HFF-Myc (cell line): Measurements from ENCODE around the gene LARP1B.
"Not testable (repeated sequence)": the region's sequence is repeated elsewhere in the genome, so short reads cannot be mapped to it uniquely, and the experiment has no call there.

Source experiments
- DNase-seq: peaks from one replicate; pipeline ENCODE4 v3.0.0-alpha.2; 2011; ENCODE audit warnings: low read depth; ENCODE audit errors: extremely low read depth
- H3K4me3 ChIP-seq: replicated peaks from 2 replicates; pipeline ENCODE4 v1.5.1; 2011; ENCODE audit warnings: low read depth, mild to moderate bottlenecking, control low read depth, low read length
- TF ChIP-seq, protein P1 (sequence below): IDR thresholded peaks from 2 replicates; pipeline ENCODE4 v1.5.1; 2012; ENCODE audit warnings: mild to moderate bottlenecking, low read depth, low read length, control low read depth; ENCODE audit errors: missing control alignments

Gene LARP1B

DNA sequence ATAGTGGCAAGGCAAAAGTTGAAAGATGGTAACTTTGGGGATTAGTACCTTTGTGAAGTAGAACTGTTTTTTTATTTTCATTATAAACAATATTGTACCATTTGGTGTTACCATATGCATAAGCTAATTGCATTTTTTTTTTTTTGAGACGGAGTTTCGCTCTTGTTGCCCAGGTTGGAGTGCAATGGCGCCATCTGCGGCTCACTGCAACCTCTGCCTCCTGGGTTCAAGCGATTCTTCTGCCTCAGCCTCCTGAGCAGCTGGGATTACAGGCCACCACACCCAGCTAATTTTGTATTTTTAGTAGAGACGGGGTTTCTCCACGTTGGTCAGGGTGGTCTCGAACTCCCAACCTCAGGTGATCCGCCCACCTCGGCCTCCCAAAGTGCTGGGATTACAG lies 9.9 kb upstream of the LARP1B start:
- TF ChIP-seq, protein P1, sequence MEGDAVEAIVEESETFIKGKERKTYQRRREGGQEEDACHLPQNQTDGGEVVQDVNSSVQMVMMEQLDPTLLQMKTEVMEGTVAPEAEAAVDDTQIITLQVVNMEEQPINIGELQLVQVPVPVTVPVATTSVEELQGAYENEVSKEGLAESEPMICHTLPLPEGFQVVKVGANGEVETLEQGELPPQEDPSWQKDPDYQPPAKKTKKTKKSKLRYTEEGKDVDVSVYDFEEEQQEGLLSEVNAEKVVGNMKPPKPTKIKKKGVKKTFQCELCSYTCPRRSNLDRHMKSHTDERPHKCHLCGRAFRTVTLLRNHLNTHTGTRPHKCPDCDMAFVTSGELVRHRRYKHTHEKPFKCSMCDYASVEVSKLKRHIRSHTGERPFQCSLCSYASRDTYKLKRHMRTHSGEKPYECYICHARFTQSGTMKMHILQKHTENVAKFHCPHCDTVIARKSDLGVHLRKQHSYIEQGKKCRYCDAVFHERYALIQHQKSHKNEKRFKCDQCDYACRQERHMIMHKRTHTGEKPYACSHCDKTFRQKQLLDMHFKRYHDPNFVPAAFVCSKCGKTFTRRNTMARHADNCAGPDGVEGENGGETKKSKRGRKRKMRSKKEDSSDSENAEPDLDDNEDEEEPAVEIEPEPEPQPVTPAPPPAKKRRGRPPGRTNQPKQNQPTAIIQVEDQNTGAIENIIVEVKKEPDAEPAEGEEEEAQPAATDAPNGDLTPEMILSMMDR: peak; percentile 16
- H3K4me3 ChIP-seq, DNase-seq: not testable (repeated sequence)

- H3K4me3 ChIP-seq, DNase-seq: not testable (repeated sequence)
Measured at GRCh38 chr4:128054907-128055306, 6.2 kb upstream of the LARP1B start.

DNA sequence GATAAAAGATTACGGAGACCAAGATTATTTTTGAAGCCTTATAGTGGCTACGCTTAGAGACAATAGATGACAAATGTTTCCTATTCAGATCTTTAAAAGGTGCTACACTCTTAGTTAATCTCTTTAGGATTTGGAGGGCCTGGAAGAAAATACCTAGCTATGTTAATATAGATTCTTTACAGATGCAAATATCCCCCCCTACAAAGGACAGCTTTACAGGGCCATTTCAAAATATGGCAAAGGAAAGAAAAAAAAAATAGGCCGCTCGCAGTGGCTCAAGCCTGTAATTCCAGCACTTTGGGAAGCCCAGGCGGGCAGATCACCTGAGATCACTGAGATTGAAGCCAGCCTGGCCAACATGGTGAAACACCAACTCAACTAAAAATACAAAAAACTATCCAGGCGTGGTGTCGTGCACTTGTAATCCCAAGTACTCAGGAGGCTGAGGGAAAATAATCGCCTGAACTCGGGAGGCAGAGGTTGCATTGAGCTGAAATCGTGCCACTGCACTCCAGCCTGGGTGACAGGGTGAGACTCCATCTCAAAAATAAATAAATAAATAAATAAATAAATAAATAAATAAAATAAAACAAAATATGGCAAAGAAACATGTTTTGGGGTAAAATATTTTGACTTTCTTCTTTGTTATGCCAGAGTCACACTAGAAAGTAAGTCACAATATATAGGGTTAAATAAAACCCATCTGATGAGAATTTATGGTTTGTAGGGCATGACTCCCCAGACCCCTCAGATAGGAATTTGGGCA lies 5.5 kb upstream of the LARP1B start:
- not testable (repeated sequence) for H3K4me3 ChIP-seq, DNase-seq

DNA sequence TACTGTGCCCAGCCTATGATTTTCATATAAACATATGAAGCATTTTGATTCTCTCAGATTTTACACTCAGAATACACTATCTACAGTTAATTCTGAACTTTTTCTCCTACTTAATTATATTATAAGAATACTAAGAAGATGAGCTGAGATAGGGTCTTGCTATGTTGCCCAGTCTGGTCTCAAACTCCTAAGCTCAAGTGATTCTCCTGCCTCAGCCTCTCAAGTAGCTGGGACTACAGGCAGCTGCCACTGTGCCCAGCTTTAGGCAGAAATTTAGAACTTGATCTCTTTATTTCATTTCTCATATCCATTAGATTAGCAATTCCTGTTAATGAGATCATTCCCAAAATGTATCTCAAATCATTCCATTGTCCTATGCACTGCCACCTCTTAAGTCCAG lies 4.7 kb upstream of the LARP1B start:
- no peak overlapping the region for H3K4me3 ChIP-seq
- DNase-seq: no peak
- TF ChIP-seq, protein P1: no peak

- TF ChIP-seq, protein P1: no peak
- peak overlapping the region; percentile 83 for H3K4me3 ChIP-seq
- no peak for DNase-seq
Measured at GRCh38 chr4:128060121-128060698, 902 bp upstream of the LARP1B start.

DNA sequence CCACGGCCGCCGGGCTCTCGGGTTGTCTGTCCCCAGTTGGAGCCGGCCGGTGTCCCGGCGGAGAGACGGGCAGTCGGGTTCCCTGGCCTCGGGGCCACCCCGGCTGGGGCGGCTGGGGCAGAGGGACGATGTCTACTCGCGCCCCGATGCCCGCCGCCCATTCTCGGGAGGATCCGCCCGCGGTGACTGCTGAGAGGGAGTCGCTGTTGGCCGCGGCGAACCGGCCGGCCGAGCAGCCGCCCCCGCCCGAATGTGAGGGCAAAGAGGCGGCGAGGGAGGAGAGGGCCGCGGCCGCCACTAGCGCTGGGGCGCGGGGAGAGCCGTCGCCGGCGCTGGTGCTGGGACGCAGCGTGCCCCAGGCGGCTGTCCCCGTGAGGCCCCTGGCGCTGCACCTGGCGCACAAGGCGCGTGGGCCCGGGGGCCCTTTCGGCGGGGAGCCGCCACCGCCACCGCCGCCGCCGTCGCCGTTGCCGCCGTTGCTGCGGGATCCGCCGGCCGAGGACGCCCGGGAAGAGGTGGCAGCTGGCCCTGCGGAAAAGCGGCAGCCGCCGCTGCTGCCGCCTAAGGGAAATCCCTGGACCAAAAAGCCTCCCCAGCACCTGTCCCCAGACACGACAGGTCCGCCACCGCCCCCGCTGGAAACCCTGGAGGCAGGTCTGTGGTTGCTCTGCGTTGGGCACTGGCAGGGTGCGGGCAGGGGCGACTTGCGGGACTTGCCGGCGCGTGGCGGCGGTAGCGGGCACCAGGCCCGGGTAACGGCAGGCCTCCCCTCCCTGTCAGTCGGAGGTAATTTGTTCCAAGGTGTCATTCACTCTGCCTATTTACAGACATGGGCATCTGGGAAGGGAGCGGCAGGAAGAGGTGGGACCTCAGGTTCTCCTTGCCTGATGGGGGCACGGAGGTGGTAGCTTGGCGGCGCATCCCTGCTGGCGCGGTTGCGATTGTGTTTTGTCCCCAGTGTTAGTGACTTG lies 739 bp downstream of the LARP1B start:
- peak overlapping the region; percentile 83 for H3K4me3 ChIP-seq
- TF ChIP-seq, protein P1: no peak
- no peak for DNase-seq

DNA sequence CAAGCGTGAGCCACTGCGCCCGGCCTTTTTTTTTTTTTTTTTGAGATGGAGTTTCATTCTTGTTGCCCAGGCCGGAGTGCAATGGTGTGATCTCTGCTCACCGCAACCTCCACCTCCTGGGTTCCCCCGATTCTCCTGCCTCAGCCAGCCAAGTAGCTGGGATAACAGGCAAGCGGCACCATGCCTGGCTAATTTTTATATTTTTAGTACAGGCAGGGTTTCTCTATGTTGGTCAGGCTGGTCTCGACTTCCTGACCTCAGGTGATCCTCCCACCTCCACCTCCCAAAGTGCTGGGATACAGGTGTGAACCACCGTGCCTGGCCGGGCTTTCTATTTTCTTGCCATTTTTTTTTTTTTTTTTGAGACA lies 5.3 kb downstream of the LARP1B start:
- H3K4me3 ChIP-seq, DNase-seq: not testable (repeated sequence)

DNA sequence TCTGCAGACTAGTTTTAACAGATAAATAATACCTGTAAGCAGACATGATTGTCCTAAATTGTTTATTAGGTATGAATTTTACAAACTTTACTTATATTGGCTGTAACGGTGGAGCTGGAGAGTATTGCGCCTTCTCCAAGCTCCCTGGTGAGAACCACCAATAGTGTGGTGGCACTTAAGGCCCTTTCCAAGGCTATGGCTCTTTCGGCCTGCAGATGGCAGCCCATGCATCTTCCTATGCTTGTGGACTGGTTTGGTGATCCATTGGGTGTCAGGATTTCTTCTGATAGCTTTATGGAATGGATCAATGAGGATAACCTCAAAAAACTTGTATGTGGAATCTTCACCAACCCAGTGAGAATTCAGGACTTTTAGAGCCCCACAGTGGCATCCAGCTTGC lies 7.8 kb downstream of the LARP1B start:
- TF ChIP-seq, protein P1: peak; percentile 46
- H3K4me3 ChIP-seq: no peak overlapping the region
- no peak for DNase-seq
